Activated CD4-positive, alpha-beta T cell treated with anti-CD3 and anti-CD28 coated beads for 1 hour (primary cell): Measurements from ENCODE around the gene ADGRG1.
"Not testable (repeated sequence)": the region's sequence is repeated elsewhere in the genome, so short reads cannot be mapped to it uniquely, and the experiment has no call there.

ENCODE experiments used
- DNase-seq: peaks from one replicate; pipeline ENCODE4 v3.0.0-alpha.2; 2020

The ADGRG1 gene

DNA sequence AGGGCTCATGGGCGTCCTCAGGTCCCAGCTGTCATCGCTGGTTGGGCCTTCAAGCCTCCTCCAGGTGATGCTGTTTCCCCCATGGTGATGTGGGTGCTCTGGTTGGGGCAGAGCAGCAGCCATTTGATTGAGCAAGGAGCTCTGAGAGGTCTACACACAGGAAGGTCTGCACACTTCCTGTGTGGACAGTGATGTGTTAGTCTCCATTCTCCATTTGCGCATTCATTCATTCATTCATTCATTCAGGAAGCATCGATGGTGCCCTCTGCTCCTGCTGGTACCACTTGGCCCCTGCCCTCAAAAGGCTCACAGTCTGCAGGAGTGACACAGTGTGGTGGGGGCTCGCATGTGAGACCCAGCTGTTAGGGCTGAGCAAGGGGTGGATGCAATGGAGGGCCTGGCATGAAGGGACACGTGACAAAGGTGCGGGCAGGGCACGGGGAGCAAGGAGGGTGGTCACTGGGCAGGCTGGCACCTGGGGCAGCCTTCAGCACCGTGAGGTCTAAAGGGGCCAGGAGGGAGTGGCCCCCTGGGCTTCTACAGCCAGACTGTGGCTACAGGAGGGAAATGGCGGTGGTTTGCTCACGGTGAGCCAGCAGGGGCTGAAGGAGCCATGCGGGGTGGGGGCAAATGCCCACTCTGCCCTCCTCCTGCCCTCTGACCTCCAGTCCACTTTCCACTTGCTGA, 41.2 kb downstream of the ADGRG1 start:
- no peak for DNase-seq

DNA sequence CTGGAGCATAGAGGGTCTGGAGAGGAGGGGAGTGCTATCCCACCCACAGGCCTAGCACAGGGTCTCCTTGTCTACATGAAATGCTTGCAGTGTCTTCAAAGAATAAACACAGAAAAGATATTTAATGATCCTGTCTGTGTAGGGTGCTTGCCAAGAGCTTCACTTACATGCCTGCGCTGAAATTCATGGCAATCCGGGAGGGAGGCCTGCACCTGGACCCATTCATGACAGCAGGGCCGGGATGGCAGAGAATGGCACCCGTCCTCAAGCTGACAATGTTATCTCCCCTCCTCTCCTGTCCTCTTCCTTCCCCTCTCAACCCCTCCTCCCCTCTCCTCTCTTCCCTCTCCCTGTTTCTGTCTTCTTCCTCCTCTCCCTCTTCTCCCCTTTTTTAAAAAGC, 41.8 kb downstream of the ADGRG1 start:
- DNase-seq = no peak

DNA sequence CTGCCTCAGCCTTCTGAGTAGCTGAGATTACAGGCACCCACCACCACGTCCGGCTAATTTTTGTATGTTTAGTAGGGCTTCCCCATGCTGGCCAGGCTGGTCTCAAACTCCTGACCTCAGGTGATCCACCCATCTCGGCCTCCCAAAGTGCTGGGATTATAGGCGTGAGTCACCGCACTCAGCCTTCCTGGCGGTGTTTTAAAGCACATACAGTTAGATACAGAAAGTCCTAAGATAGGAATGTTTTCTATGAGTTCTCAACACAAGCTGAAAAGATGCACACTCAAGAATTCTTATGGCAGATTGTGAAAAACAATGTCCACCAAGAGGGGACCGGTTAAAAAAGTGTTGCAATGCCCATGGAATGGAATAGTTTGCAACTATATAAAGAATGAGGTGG, 43.0 kb downstream of the ADGRG1 start:
- not testable (repeated sequence) for DNase-seq

DNA sequence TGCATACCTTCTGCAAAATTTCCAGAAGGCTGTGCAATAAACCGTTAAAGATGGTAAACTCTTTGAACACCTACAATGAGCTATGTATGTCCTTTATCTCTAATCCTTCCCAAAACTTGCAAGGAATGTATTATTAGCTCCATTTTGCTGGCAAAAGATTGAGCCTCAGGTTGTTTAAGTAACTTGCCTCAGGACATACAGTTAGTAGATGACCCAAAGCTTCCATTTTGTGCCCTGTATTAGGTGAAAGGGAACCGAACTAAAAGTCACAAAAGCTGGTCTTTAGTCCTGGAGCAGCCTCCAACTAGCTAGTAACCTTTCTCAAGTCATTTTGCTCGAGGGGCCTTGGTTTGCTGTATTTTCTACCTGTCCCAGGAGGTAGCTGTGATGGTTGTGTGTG, 44.0 kb downstream of the ADGRG1 start:
- no peak for DNase-seq

DNA sequence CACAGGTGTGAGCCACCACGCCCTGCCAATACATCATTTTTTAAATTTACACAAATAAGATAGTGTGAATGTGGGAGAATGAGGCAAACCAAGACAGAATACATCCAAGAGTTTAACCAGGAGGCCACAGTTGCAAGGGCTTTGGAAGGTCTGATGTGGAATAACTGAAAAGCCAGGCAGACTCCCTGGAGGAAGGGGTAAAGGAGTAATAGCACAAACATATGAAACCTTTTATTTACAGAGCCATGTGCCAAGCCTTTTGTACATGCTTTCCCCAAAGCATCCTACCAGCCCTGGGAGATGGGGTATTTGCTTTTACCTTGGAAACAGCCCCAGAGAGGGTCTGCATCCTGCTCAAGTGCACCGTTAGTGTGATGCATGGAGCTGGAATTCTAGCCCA, 44.4 kb downstream of the ADGRG1 start:
- DNase-seq = no peak

DNA sequence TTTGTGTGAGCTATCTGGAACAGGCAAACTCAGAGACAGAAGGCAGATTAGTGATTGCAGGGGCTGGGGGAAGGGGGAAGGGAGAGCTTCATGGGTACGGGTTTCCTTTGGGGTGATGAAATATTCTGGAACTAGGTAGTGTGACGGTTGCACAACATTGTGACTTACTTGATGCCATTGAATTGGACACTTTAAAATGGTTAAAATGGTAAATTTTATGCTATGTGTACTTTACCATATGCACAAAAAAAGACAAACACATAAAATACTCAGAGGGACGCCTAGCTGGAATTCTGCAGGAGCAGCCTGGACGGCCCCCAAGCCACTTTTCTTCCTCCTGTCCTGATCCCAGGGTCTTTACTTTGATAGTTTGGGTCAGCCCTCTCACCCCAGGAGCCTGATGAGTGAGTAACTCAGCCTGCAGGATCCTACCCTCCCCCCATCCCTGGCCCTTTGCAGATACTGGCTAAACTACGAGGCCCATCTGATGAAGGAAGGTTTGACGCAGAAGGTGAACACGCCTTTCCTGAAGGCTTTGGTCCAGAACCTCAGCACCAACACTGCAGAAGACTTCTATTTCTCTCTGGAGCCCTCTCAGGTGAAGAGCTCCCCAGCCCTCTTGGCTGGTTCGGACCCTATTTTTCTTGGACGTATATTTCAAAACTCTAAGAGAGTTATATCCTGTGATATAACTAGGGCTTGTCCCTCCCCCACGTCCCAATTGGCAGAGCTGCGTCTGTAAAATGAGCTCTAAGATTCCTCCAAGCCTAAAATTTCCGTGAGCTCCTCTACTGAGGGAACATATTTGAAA, 47.5 kb downstream of the ADGRG1 start:
- no peak for DNase-seq

DNA sequence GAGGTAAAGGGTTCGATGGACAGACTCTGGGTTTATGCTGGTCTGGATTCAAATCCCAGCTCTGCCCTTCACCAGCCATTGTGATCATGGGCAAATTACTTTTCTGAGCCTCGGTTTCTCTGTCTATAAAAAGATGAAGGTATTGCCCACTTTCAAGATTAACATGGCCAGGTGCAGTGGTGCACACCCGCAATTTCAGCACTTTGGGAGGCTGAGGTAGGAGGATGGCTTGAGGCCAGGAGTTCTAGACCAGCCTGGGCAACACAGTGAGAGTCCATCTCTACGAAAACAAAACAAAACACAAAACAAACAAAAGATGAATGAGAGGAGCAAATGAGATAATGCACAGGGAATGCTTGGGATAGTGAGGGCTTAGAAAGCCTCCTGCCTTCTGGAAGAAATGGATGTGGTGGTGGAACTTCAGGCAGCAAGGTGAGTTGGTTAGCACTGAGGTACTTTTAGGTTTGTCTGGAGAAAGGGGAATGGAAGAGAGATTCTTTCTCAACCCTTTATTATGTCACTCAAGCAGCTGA, 48.2 kb downstream of the ADGRG1 start:
- no peak for DNase-seq

DNA sequence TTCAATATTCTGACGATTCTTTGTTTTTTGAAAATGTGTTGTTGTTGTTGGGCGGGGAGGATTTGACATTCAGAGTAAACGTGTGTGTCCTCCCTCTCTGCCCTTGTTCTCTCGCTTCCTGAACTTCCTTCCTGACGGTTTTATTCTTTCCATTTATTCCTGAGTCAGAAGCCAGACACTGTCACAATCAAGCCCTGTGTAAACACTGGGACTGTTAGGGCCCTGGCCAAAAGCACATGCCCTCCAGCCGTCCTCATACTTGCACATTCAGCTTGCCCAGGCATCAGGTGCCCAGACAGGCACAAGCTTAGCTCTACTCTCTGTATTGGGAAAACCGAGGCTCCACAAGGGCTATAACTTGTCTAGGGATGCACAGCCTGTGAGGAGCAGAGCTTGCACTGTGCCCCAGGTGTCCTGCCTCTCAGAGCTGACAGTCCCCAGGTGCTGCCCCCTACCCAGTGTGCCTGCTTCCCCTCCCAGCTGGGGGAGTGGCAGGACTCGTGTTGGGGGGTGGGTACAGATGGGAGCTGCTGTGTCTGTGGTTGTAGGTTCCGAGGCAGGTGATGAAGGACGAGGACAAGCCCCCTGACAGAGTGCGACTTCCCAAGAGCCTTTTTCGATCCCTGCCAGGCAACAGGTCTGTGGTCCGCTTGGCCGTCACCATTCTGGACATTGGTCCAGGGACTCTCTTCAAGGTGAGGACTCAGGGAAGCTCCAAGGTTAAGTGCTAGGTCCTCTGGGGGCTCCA, 49.4 kb downstream of the ADGRG1 start:
- DNase-seq = no peak

DNA sequence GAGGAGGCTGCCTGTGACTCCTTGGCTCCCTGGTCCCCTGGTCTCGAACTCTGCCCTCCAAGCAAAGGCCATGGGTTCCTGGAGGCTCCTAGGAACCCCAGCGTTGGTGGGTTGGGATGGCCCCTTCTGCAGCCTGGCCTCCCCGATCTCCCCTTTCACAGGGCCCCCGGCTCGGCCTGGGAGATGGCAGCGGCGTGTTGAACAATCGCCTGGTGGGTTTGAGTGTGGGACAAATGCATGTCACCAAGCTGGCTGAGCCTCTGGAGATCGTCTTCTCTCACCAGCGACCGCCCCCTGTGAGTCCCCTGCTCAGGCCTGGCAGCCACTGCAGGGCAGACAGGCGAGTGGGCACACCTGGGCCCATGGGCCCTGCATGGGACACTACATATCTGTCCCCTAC, 50.6 kb downstream of the ADGRG1 start:
- DNase-seq = no peak

DNA sequence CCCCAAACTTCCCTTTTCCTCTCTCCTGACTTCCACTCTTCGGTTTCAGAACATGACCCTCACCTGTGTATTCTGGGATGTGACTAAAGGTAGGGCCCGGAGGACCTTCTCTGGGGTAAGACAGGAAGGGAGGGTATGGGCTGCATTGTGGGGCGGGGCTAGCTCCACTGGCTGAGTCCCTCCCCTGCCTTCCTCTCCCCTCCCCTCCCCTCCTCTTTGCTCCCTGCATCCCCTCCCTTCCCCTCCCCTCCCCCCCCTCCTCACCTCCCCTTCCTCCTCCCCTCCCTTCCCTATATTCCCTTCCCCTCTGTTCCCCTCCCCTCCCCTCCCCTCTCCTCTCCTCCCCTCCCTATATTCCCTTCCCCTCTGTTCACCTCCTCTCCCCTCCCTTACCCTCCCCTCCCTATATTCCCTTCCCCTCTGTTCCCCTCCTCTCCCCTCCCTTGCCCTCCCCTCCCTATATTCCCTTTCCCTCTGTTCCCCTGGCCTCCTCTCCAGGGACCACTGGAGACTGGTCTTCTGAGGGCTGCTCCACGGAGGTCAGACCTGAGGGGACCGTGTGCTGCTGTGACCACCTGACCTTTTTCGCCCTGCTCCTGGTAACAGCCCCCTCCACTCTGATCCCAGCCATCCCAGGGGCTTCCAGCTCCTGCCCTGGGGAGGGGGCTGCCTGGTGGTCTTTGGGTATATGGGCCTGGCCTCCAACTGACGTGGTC, 51.5 kb downstream of the ADGRG1 start:
- no peak for DNase-seq

DNA sequence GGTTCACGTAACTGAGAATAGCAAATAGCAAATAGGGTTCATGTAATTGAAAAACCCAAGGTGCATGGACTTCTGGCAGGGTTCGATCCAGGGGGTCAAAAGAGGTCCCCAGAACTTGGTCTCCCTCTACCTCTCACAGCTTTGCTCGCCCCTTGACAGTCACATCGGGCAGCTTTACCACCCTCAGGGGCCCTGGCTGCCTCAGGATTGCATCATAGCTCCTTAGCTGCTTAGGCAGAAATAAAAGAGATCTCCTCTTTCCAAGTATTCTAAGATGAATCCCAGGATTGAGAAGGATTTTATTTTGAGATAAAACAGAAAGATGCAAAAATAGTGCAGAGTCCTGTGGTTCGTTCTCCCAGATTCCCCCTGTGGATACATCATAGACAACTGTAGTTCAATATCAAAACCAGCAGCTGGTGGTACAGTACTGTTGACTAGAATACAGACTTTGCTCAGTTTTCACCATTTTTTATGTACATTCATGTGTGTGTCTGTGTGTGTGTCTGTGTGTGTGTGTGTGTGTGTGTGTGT, 52.5 kb downstream of the ADGRG1 start:
- no peak for DNase-seq

DNA sequence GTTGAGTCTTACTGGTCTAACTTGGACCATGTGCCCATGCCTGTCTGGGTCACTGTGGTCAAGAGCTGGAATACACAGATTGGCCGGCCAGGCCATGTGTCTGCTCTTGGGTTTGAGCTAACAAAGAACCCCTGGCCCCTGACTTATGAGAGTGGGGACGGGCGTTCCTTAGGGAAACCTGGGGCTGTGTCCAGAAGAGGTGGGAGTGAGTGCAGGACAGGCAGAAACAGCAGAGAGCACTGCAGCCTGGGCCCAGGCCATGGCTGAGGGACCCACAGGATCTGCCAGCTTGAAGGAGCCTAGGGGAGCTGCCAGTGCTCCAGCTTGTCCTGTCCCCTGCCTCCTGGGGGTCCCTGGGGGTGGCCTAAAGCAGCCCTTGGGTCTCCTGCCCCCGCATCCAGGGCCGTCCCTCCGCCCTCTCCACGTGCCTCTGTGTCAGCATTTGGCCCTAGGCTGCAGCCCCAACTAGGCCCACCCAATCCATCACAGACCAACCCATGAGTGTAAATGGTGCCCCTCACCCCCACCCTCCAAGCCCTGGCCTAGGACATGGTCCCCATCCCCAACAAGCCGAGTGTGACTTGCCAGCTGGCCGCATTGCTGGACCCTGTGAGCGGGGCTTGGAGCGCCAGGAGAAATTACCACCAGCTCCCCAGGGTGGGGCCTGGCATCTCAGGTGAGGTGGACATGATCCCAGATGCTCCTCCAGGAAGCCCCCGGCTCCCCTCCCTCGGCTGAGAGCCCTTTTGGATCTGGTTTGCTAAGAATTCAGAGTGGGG, 53.7 kb downstream of the ADGRG1 start:
- DNase-seq = no peak

DNA sequence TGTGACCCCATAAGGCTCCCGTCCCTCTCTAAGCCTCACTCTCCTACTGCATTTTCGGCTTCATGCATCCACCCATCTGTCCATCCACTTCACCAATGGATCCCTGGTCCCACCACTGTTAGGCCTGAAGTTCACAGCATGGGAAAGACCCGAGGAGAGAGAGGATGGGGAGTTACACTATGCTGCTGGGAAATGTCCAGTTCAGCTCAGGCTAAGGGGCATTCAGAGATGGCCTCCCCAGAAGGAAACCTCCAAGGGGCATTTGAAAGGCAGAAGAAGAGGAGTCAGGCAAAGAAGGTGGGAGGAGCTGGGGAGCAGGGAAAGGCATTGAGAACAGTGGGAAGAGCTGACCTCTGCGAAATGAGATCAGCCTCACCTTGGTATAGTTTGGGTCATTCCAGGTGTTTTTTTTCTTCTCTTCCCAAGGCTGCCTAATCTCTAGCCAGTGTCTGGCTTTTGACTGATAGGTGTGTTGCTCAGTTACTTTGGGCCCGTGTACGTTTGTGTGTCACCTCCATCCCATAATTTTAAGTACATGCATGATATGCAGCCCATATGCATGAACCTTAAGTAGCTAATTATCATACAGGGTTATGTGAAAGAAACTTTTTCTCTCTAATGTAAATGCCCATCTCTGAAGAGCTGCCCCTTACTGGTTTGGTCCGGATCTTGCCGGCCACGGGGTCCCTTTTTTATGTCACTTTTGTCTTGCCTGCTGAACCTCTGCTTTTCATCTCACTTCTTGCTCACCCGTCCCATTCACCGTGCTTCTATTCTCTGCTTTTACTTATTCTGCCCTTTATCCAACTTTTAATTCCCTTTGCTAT, 54.6 kb downstream of the ADGRG1 start:
- DNase-seq = no peak

DNA sequence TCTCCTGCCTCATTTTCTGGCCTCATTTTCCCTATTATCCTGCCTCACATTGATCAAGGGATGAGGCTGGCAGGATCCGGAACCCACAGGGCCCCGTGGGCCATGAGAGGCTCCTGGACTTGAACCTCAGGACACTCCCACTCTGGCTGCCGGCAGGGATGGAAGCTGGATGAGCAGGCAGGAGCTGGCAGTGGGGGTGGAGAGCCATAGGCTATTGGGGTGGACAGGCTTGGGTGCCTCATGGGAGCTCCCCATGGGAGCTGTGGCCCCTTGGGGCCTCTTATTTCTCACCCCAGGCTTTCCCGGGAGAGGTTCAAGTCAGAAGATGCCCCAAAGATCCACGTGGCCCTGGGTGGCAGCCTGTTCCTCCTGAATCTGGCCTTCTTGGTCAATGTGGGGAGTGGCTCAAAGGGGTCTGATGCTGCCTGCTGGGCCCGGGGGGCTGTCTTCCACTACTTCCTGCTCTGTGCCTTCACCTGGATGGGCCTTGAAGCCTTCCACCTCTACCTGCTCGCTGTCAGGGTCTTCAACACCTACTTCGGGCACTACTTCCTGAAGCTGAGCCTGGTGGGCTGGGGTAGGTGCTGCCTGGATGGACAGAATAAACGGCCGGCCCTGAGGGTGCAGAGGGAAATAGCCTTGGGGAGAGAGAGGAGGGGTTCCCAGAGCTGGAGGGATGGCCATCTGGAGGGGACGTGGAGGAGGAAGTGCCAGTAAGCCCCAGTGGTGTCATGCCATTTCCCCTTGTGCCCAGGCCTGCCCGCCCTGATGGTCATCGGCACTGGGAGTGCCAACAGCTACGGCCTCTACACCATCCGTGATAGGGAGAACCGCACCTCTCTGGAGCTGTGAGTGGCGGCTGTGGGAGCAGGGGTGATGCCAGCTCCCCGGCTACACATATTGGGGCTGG, 55.5 kb downstream of the ADGRG1 start:
- no peak for DNase-seq

DNA sequence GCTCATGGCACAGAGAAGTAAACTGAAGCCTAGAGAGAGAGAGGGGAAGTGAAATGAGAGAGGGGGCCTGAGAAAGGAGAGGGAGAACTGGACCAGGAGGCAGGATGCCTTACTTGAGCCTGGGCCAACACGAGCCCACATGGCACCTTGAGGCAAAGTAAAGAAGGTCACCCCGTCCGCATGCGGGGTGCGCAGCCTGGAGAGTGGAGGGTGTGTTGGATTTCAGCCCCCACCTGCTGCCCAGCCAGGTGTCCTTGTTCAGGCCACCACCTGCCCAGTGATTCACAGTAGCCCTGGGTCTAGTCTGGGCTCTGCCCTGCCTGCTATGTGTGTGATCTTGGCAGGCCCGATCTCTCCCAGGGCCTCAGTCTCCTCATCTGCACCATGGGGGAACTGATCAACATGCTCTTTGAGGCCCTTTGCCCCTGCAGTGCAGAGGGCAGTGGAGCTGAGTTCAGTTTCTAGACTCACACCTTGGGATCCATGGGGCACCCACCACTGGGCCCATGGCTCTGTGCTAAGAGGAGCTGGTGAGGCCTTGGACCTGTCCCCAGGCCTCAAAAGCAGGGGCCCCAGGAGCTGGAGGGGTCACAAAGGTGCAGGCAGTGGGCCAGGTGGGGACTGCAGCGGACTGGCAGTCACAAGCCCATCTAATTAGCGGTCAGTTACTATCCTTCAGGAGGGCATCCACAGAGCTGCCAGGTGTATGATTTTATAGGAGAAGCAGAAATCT, 56.4 kb downstream of the ADGRG1 start:
- DNase-seq = no peak

DNA sequence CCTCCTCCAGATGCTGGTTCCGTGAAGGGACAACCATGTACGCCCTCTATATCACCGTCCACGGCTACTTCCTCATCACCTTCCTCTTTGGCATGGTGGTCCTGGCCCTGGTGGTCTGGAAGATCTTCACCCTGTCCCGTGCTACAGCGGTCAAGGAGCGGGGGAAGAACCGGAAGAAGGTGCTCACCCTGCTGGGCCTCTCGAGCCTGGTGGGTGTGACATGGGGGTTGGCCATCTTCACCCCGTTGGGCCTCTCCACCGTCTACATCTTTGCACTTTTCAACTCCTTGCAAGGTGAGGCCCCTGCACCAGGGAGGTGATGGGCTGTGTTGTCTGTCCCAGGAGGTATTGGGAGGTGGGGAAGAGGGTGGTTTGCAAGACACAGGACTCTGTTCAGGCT, 57.2 kb downstream of the ADGRG1 start:
- DNase-seq = no peak

DNA sequence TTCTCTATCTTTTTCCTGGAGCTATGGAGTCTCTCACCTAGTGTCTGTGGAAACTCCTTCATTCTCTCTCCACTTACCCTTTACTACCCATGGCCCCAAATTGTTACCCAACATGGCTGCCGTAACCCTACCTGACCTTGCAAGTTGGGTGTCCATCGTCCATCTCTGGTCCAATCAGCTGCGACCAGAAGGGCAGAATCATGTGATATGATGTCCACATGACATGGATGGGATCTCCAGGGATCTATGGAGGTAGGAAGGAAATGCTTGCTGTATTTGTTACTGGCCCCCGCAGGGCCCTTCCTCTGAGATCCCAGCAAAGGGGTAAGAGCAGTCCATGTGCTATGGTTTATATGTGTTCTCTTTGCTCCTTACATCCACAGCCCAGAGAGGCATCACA, 58.1 kb downstream of the ADGRG1 start:
- DNase-seq = no peak

DNA sequence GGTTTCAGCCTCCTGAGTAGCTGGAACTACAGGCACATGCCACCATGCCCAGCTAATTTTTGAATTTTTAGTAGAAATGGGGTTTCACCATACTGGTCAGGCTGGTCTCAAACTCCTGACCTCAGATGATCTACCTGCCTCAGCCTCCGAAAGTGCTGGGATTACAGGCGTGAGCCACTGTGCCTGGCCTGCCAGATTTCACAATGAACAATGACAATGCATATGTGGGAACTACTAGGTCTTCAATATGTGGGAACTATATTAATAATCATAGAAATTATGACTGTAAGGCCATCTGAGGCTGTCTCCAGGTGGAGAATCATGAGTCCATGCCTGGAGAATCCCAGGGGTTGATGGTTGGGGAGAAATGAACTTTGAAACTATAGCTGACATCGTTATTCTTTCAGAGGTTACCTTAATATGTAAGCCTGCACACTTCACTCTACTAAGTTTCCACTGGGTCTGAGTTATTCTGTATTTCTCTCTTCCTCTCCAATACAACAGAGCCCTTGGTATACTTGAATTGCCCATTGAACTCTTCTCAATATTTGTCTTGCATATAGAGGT, 59.0 kb downstream of the ADGRG1 start:
- DNase-seq = no peak

DNA sequence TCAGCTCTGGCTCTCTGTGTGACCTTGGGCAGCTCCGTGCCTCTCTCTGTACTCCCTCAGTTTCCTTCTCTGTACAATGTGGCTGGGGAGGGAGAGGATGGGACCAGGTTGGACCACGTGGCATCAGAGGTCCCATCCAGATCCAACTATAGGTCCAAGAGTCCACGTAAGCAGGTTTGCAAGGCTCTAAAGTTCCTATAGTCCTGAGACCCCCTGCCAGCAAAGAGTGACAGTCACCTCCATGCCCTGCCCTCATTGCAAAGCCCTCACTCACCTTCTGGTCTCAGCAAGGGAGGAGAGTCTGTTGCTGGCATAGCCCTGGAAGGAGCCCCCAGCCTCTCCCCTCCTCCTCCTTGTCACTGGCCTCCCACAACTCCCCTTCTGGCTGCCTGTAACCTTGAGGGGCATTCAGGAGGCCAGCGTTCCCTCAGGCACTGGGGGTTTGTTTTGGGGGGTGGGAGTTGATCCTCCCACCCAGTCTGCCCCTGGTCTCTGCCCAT, 60.1 kb downstream of the ADGRG1 start:
- no peak for DNase-seq
